ENCODE measurements around the gene ZNF800.

DNA sequence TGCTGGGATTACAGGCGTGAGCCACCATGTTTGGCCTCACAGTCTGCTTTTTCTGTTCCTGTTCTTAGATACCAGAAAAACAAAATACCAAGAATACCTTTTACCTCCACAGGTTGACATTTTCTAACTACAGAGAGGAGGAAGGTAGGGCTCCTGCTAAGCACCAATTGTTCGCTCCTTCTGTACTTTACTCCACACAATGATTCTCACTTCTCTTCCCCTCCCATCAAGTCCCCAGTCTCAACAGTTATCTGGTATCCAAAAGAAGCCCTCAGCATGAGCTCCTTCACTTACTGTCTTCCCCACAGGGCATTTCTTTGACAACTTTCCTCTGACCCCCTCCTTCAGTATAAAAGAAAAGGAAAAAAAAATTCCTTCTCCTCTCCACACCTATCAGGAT, 47.7 kb upstream of the ZNF800 start:
- TF ChIP-seq POLR2AphosphoS5 (IDR thresholded peaks at IDR 0.05; ENCODE audit: borderline replicate concordance, low read depth, low read length) (no peak), EZH2 (IDR thresholded peaks at IDR 0.05) (no peak)
